HG03354 (cell line): Measurements from ENCODE around the gene PCDHA1.

Source experiments
- ATAC-seq: cut with Tn5 transposase; IDR thresholded peaks from one replicate; pipeline ENCODE4 v1.9.1; 2021; ENCODE audit warnings: mild to moderate bottlenecking; ENCODE audit not compliant: unreplicated experiment, poor library complexity, severe bottlenecking

PCDHA1 gene

DNA sequence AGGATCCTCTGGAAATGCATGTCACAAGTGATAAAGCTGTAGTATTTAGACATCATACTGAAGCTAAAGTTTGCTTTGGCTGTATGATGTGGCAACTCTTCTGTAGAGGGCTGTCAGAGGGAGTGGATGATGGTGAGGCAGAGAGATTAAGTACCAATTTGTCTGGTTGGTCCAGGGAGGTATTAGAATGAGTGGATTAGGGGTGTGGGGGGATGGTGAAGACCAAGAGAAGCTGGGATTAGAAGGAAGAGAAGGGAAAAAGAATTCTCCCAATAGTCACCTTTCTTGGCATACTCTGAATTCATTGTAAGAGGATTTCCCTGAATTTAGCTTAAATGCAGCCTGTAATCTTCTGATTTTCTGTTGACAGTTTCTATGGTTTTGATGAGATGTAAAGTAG is 183.9 kb downstream of the PCDHA1 start:
- no peak for ATAC-seq

DNA sequence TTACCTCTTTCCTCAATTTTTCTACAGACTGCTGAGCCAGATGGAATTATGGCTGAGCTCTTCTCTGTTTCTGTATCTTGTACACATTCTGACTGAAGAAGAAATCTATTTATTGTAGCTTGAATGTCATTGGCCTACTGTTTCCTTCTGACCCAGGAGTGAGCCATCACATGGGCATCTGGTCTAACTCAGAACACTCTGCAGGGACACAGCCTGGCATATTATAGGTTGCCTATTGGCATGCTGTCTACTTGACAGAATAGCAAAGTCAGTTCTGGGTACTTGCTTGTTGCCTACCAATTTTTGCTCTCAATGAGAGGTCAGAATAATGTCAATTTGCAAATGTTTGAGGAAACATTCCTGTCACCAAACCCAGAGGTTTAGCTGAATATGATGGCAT is 187.6 kb downstream of the PCDHA1 start:
- no peak for ATAC-seq

DNA sequence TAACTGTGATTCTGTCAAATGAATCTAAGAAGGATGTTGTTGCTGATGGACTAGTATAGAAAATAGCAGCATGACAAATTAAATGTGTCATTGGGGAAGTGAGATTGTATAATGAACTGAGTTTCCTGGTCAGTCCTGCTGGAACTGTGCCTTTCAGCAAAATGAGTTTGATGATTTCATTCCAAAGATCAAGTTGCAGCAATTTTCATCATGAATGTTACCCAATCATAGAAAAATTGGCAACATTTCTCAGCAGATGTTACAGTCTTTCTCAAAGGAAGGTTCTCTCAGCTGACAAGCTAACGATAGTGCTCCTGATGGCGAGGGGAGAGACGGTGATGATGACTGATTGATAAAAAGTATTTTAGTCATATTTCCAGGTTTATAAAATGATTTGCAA is 191.1 kb downstream of the PCDHA1 start:
- no peak for ATAC-seq

DNA sequence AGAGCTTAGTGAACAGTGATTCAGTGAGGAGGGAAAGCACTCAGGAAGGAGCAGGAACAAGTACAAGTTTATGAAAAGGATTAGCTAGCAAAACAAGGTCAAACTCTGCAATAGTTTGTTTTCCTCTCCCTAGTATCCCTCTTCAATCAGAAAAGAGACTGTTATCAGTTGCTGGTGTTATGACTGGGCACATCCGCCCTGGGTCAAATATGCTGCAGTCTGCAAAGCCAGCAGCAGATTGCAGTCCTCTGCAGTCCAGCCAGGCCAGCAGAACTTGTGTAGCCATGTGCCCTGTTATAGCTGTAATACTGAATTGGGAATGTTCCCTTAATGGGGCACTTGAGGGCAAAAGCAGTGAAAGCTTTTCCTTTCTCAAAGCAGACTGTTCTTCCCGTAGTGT is 192.3 kb downstream of the PCDHA1 start:
- no peak for ATAC-seq

DNA sequence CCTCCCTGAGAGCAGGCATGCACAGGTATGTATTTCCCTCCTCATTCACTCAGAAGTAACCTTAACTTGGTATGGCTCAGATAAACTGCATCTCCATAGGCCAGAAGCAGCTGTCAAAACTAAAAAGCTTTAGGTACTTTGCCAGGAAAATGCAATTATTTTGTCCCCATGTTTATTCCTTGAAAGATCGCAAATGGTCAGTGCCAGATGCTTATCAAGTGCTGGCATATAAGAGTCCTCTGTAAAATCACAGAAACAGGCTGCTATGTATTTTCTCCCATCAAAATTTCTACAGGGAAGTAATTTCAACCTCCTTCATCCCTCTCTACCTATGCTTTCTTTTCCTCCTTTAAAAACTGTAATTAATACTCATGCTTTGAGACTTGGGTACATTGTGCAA is 193.0 kb downstream of the PCDHA1 start:
- ATAC-seq: no peak

DNA sequence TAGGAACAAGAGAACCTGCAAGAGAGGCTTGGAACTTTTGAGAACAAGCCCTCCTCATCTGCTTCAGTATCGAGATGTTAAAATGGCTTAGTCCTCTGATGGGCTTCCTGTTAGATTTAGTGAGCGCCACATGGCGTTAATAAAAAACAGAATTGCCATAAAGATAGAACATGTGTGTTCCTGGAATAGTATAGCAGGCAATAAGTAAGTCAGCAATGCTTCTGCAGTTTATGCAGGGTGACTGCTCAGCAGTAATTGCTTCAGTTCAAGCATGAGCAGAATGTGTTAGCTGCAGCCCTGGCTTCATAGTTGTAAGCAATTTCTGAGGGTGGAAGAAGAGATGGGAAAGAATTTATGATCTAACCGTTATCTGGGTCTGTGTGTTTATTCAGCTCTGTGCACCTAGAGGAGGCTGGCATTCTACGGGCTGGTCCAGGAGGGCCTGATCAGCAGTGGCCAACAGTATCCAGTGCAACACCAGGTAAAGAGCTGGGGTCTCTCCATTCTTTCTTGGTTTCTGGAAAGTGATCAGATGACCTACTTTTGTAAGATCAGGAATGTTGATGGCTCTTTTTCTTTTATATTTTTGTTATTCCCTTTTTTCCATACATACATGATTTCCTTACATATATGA is 196.3 kb downstream of the PCDHA1 start:
- ATAC-seq: no peak

DNA sequence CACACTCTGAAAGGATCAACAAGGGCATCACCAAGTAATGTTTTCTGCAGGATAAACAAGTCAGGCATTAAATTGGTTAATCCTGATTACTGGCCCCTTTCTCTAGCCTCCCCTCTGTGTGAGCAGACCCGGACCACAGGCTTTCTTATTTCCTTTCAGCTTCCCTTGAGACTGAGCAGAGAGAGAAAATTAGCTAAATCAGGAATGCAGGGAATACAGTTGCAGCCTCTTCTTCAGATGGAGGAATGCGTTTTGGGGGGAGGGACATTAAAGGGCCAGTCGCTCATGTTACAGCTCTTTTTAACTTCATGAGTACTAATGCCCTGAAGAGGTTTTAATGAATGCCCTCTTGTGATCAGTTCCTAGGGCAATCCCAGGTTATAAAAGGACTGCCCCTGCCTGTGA is 200.2 kb downstream of the PCDHA1 start:
- ATAC-seq: no peak

DNA sequence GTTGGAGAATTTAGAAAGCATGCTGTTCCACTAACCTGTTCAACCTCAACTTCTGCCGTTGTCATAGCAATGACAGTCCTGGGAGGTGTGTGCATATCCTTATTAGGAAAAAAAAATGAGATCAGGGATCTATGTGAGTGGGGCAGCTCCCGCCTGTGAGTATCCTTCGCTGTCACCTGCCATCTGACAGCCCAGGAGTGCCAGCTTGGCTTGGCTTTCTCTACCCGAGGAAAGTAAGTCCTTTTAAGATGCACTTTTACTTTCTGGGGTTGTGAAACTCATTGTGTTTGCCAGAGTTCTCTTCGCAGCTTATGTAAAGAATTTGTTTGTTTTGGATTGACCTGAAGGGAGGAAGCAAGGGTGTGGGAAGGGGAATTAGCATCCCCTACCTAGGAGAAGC is 202.2 kb downstream of the PCDHA1 start:
- ATAC-seq: no peak

DNA sequence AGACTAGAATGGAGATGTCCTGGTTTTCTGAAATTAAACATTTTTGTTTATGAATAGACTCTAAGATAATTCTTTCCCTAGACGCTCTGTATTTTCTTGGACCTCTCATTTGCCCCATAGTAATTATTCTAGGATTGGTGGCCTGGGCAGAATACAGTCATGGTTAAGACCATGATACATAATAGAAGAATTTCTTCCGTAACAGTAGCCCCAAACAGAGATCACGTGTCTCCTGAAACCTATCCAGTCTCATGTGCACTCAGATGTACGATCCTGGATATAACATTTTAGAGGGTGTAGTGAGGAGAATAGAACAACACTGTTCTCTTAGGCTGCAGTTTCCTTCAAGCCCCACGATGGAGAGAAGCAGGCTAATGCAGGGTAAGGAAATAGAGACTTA is 202.7 kb downstream of the PCDHA1 start:
- no peak for ATAC-seq

DNA sequence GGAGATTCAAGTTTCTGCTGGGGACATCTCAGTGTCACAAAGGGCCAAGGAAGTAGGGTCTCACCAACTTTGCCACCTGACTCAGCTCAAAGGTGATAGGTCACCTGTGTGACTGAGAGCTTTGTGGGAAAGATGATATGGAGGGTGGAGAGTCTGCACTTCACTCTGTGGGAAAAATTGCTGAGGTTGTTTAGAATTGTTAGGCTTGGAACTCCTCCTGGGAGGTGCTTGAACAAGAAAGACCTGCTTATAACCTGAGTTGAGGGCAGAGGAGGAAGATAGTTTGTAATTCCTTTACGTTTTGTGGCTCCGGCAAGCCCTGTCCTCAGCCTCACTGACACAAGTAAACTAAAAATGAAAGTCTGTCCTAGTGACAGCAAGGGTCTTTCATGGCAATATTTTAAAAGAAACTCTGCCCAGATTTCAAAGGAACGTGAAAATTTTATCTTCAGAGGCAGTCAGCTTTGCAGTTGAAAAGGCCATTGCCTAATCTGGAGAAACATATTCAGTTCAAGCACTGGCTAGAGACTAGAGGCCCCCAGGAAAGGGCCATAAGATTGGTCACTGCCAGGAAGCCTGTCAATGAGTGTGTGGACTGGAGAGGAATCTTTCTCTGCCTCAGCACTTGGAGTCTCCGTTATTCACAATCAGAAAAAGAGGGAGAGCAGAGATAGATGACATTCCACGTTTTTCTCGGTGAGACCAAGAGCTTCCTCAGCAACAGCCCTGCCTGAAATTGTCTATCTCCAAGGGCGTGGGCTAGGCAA is 203.5 kb downstream of the PCDHA1 start:
- ATAC-seq: no peak

DNA sequence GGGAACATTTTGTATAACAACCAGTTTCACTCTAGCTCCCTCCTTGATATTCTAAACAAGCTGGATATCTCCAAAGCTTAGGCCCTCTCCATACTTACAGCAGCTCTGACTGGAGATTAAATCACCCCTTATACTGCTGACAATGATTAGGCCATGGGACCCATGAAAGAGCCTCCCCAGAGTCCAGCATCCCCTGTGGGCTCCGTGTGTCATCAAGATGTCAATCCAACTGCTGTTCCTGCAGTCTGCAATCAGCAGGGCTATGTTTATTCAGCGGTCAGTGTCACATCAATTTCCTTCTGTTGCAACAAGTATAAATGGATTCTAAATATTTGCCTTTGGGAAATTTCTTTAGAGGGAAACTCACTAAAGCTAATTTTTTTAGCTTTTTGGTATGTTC is 206.9 kb downstream of the PCDHA1 start:
- no peak for ATAC-seq

DNA sequence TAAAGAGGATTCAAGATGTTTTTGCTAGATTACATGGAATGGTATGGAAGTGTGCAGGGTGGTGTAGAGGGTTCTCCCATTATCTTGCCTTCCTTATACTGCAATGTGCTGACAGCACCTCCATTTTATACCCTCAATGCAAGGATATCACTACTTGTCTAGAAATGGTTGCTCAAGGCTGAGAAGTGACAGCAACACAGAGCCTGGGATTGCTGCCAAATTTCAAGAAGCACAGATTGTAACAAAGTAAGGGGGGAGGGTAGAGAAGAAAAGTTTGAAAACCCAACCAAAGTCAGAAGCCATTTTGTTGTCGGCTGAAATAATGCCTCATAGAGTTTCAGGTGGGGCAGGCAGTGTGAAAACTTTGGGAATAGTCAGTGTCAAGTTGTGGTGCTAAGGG is 210.1 kb downstream of the PCDHA1 start:
- no peak for ATAC-seq

DNA sequence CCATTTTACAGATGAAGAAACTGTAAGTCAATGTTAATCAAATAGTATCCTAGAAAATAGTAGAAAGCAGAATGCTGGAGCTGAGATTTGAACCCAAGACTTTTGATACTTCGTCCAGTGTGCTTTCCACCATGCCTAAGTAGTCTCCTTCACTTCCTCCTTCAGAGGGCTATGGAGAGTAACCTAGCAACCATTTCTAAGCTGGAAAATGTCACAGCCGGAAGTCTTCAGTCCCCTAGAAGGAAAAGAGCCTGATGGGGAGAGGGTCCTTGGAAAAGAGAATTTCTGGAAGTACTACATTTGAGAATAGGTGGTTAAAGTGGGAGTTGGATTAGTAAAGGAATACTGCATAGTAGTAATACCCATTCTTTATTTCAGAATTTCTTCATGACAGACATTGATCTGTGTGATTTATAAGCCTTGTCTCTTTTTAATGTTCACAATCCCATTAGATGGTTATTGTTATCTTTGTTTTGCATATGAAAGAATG is 213.0 kb downstream of the PCDHA1 start:
- ATAC-seq: no peak

DNA sequence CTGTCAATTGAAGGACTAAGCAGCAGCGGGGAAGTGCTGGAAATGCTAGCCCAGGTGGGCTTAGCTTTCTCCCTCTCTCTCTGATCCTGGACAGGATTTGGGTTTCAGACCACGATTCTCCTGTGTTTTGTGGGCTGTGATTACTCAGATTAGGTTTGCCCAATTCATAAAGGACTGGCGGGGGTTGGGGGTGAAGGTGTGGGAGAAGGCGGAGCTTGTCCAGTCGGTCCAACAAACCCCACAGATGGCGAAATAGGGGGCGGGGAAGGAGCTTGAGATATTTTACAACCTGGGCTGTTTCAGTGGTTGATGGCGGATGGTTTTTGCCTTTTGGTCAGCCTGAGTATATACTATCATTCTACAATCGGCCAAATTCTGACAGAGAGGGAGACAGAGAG is 215.5 kb downstream of the PCDHA1 start:
- no peak for ATAC-seq

DNA sequence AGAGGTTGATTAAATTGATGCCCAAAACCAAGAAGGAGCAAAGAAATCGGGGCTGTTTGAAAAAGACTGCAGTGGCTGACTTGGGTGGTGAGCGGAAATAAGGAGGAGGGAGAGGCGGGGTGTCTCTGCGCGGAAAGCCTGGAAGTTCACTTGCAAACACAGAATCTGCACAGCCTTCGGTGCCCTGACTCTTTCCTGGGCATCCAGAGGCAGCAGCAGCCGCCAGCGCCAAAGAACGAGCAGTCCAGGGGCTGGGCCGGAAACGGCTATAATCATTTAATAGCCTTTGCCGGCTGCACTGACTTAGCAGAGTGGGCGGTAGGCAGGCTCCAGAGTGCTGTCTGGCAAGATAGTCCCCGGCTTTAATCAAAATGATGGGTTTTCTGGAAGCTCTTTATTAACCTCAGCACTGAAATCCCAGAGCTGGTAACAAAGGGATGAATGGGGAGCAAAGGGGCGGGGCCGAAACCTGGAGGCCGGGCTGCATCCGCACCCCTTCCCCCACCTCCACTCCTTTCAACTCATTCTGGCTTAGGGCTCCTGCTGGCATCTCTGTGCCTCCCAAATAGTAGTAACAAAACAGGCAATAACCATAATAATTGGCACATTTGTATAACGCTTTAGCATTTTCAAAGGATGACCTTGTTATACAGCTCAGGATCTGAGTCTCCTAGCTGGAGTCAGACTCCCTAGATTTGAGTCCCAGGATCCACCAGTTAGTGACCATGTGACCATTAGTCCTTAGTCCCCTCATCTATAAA is 216.1 kb downstream of the PCDHA1 start:
- no peak for ATAC-seq

DNA sequence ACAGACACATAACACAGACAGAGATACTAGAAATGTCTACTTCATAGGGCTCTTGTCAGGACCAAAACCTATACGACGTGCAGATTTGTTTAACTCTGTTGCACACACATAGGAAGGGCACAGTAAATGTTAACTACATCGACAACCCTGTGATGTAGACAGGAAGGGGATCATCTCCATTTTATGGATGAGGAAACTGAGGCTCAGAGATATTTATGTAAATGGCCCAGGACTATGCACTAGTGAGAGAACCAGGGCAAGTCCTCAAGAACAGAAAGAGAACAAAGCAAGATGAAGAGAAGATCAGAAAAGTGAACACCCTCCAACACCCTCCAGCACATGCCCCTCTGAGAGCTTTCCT is 216.6 kb downstream of the PCDHA1 start:
- no peak for ATAC-seq

DNA sequence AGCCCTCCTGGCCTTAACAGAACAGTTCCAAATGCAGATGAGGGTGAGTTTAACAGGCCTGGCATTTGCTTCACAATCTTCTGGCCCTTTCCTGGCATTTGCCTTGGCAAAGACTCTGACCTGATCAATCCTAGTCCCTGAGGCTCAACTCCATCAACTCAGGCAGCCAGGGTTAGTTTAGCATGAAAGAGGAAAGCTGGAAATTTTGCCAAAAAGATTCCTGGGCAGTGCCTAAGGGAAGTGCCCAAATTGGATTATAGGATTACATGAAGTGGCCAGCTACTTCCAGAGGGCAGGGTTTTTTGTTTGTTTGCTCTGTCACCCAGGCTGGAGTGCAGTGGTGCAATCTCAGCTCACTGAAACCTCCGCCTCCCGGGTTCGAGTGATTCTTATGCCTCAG is 217.1 kb downstream of the PCDHA1 start:
- ATAC-seq: no peak

DNA sequence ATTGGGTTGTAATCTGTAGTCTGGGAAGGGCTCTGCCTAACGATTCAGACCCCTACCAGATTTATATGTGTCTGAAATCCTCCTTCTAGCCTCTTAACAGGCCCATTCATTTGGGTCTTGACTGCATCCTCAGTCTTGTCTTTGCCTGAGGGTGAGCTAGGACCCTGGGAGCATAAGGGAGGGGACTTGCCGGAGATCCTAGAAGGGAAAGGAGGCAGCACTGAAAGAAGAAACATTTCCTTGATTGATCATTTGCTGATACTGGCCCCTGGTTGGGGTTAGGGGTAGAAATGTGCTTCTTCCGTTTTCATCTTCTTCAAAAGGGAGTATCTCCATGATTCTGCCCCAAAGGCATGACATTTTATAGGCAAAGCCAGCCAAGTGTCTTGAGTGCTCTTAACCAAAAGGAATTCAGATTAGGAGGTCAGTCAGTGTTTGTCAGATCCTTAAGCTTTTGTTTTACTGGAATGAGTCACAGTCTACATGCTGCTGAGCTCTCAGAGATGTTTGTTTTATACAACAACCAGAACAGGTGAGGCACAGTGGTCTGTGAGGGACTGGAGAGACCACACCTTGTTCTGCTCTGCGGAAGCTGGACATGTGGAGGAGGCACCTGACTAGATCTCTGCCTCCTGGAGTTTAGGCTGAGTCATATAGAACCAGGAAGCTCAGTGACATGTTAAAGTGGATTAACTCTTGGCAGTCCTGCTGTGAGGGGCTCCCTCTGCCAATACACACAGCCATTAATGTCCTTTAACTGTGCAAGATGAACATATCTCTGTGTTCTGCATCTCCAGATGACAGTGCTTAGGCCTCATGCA is 218.1 kb downstream of the PCDHA1 start:
- no peak for ATAC-seq

DNA sequence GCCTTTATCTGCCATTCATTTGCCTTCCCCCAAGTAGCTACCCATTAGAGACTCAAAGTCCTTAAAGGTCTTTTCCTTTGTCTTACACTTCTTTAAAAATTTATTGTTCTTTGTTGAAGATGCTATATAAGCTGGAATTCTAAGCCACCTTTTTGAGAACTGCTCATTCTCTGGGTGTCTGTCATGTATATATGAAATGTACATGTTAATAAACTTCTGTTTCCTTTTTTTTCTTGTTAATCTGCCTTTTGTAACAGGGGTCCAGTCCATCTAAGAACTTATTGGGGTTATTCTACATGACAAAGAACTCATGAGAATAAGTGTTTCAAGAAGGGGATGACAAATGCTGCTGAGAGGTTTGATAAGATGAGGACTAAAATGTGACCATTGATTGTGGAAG is 221.9 kb downstream of the PCDHA1 start:
- ATAC-seq: no peak
